H1 (cell line): ENCODE data around the gene SH3RF2. TPM values are rescaled to one million over a fixed set of nuclear protein-coding genes. Genes with fewer than 3 reads are reported as not detected.

Experiments
- ASH2L ChIP-seq: fragments of 200-600, 300-600 bp; sonication (generic); IDR thresholded peaks from one replicate; pipeline ENCODE4 v1.7.1; 2017; ENCODE audit warnings: low read length
- CHD1 ChIP-seq: IDR thresholded peaks from 2 replicates; pipeline ENCODE4 v1.6.1; 2012; ENCODE audit warnings: low read depth, low read length, improper control_type of control experiment
- E2F6 ChIP-seq: IDR thresholded peaks from 2 replicates; pipeline ENCODE4 v1.6.1; 2012; ENCODE audit warnings: inconsistent platforms
- GTF2F1 ChIP-seq: IDR thresholded peaks from 2 replicates; pipeline ENCODE4 v1.6.1; 2012; ENCODE audit warnings: low read depth, low read length, improper control_type of control experiment, borderline replicate concordance
- KDM1A ChIP-seq: fragments of 200-600, 300-600 bp; sonication (generic); IDR thresholded peaks from 2 replicates; pipeline ENCODE4 v1.7.1; 2016; ENCODE audit warnings: mild to moderate bottlenecking, low read length, borderline replicate concordance
- NRF1 ChIP-seq: IDR thresholded peaks from 2 replicates; pipeline ENCODE4 v1.6.1; 2011; ENCODE audit warnings: mild to moderate bottlenecking, low read depth, low read length, improper control_type of control experiment
- TAF1 ChIP-seq: IDR thresholded peaks from 2 replicates; pipeline ENCODE4 v1.6.1; 2011; ENCODE audit warnings: mild to moderate bottlenecking, low read depth, low read length
- polyA plus RNA-seq, 7 experiments: library from polyadenylated mRNA; depleted of rRNA in 3 of 7; stranded (reverse) in 5 of 7; unstranded in 2 of 7; fragments of >200 nt in 5 of 7; fragments of 200-250 nt in 2 of 7; gene quantifications; 1 replicate in 5 of 7; 2 replicates in 1 of 7; 4 replicates in 1 of 7; pipeline versions ENCODE4 v1.2.1 to v1.2.3, GENCODE V29; 2011 to 2013; ENCODE audit warnings: missing spikeins in 2 of 7, mixed read lengths in 2 of 7
- total RNA-seq: library from RNA; stranded (reverse); fragmentation: NEBNext Ultra II Directional; extraction: Animal tissue kit (Norgen Biotek cat#: 25700); gene quantifications from 2 replicates; pipeline ENCODE4 v1.2.1, GENCODE V29; 2021
- TF ChIP-seq, protein P1 (sequence below): fragments of 300-600 bp; sonication (generic); IDR thresholded peaks from 2 replicates; pipeline ENCODE4 v1.7.1; 2012; ENCODE audit warnings: low read length, moderate library complexity, mild to moderate bottlenecking, inconsistent platforms; ENCODE audit not compliant: insufficient replicate concordance

Gene SH3RF2
- total and polyA plus RNA-seq, 2 of the 8 experiments (the other 6 are each of a cell fraction or from before 2014, with no cell fraction given) = 0.80 to 0.95 TPM

DNA sequence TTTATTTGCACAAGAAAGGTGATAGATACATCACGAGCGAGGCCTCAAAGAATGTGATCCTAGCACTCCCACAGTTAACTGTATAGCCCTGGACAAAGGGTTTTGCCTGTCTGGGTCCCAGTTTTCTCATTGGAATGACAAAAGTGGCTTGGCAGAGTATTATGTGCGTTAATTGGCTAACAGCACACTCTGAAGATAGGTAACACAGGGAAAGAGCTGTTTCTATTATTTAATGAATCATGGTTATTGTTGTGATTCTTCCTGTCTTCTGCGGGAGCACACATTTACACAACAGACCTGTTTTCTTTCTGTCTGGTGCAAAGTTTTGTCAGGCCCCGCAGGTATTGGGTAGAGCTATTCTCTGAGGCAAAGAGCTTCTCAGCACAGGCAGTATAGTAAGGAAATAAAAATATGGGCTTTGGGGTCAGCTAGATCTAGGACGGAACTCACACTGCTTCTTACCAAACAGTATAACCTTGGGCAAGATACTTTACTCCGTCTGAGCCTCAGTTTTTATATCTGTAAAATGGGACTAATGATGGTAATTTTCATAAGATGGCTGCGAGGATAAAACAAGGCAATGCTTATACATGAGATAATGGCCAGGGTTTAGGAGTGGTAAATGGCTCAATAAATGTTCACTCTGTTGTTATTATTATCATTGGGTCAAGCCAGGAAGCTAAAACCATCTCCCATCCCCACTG, 90.1 kb downstream of the SH3RF2 start (continued):
- TF ChIP-seq, protein P1, sequence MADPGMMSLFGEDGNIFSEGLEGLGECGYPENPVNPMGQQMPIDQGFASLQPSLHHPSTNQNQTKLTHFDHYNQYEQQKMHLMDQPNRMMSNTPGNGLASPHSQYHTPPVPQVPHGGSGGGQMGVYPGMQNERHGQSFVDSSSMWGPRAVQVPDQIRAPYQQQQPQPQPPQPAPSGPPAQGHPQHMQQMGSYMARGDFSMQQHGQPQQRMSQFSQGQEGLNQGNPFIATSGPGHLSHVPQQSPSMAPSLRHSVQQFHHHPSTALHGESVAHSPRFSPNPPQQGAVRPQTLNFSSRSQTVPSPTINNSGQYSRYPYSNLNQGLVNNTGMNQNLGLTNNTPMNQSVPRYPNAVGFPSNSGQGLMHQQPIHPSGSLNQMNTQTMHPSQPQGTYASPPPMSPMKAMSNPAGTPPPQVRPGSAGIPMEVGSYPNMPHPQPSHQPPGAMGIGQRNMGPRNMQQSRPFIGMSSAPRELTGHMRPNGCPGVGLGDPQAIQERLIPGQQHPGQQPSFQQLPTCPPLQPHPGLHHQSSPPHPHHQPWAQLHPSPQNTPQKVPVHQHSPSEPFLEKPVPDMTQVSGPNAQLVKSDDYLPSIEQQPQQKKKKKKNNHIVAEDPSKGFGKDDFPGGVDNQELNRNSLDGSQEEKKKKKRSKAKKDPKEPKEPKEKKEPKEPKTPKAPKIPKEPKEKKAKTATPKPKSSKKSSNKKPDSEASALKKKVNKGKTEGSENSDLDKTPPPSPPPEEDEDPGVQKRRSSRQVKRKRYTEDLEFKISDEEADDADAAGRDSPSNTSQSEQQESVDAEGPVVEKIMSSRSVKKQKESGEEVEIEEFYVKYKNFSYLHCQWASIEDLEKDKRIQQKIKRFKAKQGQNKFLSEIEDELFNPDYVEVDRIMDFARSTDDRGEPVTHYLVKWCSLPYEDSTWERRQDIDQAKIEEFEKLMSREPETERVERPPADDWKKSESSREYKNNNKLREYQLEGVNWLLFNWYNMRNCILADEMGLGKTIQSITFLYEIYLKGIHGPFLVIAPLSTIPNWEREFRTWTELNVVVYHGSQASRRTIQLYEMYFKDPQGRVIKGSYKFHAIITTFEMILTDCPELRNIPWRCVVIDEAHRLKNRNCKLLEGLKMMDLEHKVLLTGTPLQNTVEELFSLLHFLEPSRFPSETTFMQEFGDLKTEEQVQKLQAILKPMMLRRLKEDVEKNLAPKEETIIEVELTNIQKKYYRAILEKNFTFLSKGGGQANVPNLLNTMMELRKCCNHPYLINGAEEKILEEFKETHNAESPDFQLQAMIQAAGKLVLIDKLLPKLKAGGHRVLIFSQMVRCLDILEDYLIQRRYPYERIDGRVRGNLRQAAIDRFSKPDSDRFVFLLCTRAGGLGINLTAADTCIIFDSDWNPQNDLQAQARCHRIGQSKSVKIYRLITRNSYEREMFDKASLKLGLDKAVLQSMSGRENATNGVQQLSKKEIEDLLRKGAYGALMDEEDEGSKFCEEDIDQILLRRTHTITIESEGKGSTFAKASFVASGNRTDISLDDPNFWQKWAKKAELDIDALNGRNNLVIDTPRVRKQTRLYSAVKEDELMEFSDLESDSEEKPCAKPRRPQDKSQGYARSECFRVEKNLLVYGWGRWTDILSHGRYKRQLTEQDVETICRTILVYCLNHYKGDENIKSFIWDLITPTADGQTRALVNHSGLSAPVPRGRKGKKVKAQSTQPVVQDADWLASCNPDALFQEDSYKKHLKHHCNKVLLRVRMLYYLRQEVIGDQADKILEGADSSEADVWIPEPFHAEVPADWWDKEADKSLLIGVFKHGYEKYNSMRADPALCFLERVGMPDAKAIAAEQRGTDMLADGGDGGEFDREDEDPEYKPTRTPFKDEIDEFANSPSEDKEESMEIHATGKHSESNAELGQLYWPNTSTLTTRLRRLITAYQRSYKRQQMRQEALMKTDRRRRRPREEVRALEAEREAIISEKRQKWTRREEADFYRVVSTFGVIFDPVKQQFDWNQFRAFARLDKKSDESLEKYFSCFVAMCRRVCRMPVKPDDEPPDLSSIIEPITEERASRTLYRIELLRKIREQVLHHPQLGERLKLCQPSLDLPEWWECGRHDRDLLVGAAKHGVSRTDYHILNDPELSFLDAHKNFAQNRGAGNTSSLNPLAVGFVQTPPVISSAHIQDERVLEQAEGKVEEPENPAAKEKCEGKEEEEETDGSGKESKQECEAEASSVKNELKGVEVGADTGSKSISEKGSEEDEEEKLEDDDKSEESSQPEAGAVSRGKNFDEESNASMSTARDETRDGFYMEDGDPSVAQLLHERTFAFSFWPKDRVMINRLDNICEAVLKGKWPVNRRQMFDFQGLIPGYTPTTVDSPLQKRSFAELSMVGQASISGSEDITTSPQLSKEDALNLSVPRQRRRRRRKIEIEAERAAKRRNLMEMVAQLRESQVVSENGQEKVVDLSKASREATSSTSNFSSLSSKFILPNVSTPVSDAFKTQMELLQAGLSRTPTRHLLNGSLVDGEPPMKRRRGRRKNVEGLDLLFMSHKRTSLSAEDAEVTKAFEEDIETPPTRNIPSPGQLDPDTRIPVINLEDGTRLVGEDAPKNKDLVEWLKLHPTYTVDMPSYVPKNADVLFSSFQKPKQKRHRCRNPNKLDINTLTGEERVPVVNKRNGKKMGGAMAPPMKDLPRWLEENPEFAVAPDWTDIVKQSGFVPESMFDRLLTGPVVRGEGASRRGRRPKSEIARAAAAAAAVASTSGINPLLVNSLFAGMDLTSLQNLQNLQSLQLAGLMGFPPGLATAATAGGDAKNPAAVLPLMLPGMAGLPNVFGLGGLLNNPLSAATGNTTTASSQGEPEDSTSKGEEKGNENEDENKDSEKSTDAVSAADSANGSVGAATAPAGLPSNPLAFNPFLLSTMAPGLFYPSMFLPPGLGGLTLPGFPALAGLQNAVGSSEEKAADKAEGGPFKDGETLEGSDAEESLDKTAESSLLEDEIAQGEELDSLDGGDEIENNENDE = no peak
- no peak for TF ChIP-seq CHD1
- no peak for TF ChIP-seq E2F6
- TF ChIP-seq GTF2F1 = no peak
- TF ChIP-seq KDM1A = peak; percentile 97
- TF ChIP-seq TAF1 = no peak
- TF ChIP-seq NRF1 = no peak
- no peak for TF ChIP-seq ASH2L
